Suprapubic skin (tissue), 4 donors: Measurements from ENCODE around the gene SPAG6. TPM values are rescaled to one million over a fixed set of nuclear protein-coding genes. Genes with fewer than 3 reads are reported as not detected.
A peak's percentile ranks its signal among the peaks of the same experiment; 100 is the strongest.

Source experiments
- DNase-seq, 2 donors: peaks; one replicate each; pipeline ENCODE4 v3.0.0-alpha.2; 2019; ENCODE audit warnings: low spot score in 2 of 2
- H3K27ac ChIP-seq: fragments of 200-600 bp; sonication (generic); one replicate; pipeline ENCODE4 v1.5.1; 2019
- H3K27me3 ChIP-seq: fragments of 200-600 bp; sonication (generic); one replicate; pipeline ENCODE4 v1.5.1; 2019
- H3K36me3 ChIP-seq: fragments of 200-600 bp; sonication (generic); one replicate; pipeline ENCODE4 v1.5.1; 2019
- H3K4me1 ChIP-seq: fragments of 200-600 bp; sonication (generic); one replicate; pipeline ENCODE4 v1.5.1; 2019
- H3K4me3 ChIP-seq: fragments of 200-600 bp; sonication (generic); one replicate; pipeline ENCODE4 v1.5.1; 2019; ENCODE audit warnings: mild to moderate bottlenecking
- H3K9me3 ChIP-seq: fragments of 200-600 bp; sonication (generic); one replicate; pipeline ENCODE4 v1.5.1; 2019
- CTCF ChIP-seq, 2 donors: fragments of 200-600 bp in 1 of 2; fragments of 450-650 bp in 1 of 2; sonication (generic) in 1 of 2; IDR thresholded peaks; one replicate each; pipeline ENCODE4 v1.5.1; 2016 to 2019; ENCODE audit warnings: antibody characterized with exemption in 2 of 2, mild to moderate bottlenecking in 1 of 2, moderate library complexity in 1 of 2
- EP300 ChIP-seq: sonication (generic); formaldehyde crosslinking; IDR thresholded peaks from one replicate; pipeline ENCODE4 v1.6.1; 2017; ENCODE audit warnings: antibody characterized with exemption
- POLR2A ChIP-seq, 2 donors: fragments of 450-650 bp; IDR thresholded peaks; one replicate each; pipeline ENCODE4 v1.6.1; 2017; ENCODE audit warnings: antibody characterized with exemption in 2 of 2, mild to moderate bottlenecking in 2 of 2, moderate library complexity in 2 of 2
- POLR2AphosphoS5 ChIP-seq, 3 donors: sonication (generic); formaldehyde crosslinking; IDR thresholded peaks; one replicate each; pipeline ENCODE4 v1.6.1; 2017; ENCODE audit warnings: antibody characterized with exemption in 3 of 3
- WGBS: methylation state at CpG from one replicate; pipeline ENCODE4 v1.1.5; 2018; 5-methylcytosine and 5-hydroxymethylcytosine counted together
- total RNA-seq, 4 donors: library from RNA; depleted of rRNA; stranded (reverse); fragments of >200 nt; gene quantifications; one replicate each; pipeline ENCODE4 v1.1.0, GENCODE V29; 2016

SPAG6 gene
- total RNA-seq, 4 donors from 2014 or later, result 0.34 to 1.1 (median 0.72) TPM; not detected in 1

GRCh38 chr10:22343731-22344130 is 1.6 kb upstream of the SPAG6 start:
- Histone ChIP-seq H3K4me3 (no peak overlapping the region), H3K27me3 (peaks cover 93% of the 10 kb centered on the region), H3K4me1 (peaks cover 21% of the 10 kb centered on the region), H3K36me3 (no peaks in the 10 kb centered on the region), H3K9me3 (no peaks in the 10 kb centered on the region), H3K27ac (no peak overlapping the region)
- DNase-seq, result no peak
- TF ChIP-seq EP300 (no peak), POLR2A (IDR thresholded peaks at IDR 0.05) (no peak), POLR2AphosphoS5 (IDR thresholded peaks at IDR 0.05) (no peak), CTCF (IDR thresholded peaks at IDR 0.05) (no peak)
- WGBS, result 22% methylated on average over 3 of the region's 3 CpGs

GRCh38 chr10:22344249-22344648 is 1.0 kb upstream of the SPAG6 start:
- no peak overlapping the region for H3K4me3 ChIP-seq
- DNase-seq, result no peak
- peaks cover 93% of the 10 kb centered on the region for H3K27me3 ChIP-seq
- TF ChIP-seq POLR2A (IDR thresholded peaks at IDR 0.05), result no peak
- no peak for TF ChIP-seq CTCF (IDR thresholded peaks at IDR 0.05)
- TF ChIP-seq EP300, result no peak
- no peak for TF ChIP-seq POLR2AphosphoS5 (IDR thresholded peaks at IDR 0.05)
- WGBS, result 41% methylated on average over 1 of the region's 1 CpG
- H3K9me3 ChIP-seq, result no peaks in the 10 kb centered on the region
- H3K36me3 ChIP-seq, result no peaks in the 10 kb centered on the region
- H3K27ac ChIP-seq, result no peak overlapping the region
- peaks cover 21% of the 10 kb centered on the region for H3K4me1 ChIP-seq

GRCh38 chr10:22344781-22345300 is 455 bp upstream of the SPAG6 start:
- Histone ChIP-seq H3K4me3 (peak overlapping the region; percentile 33), H3K4me1 (peaks cover 18% of the 10 kb centered on the region), H3K27ac (no peak overlapping the region), H3K9me3 (no peaks in the 10 kb centered on the region), H3K36me3 (no peaks in the 10 kb centered on the region), H3K27me3 (peaks cover 92% of the 10 kb centered on the region)
- TF ChIP-seq POLR2A (IDR thresholded peaks at IDR 0.05), result no peak
- no peak for TF ChIP-seq EP300
- no peak for TF ChIP-seq CTCF (IDR thresholded peaks at IDR 0.05)
- no peak for TF ChIP-seq POLR2AphosphoS5 (IDR thresholded peaks at IDR 0.05)
- 23% methylated on average over 9 of the region's 26 CpGs for WGBS
- DNase-seq, result no peak

- peaks cover 82% of the 10 kb centered on the region for H3K27me3 ChIP-seq
- peaks cover 11% of the 10 kb centered on the region for H3K4me1 ChIP-seq
Observed at GRCh38 chr10:22346096-22346661, 883 bp downstream of the SPAG6 start.

GRCh38 chr10:22349755-22350154 is 4.5 kb downstream of the SPAG6 start:
- WGBS, result 93% methylated on average over 1 of the region's 1 CpG
- no peak overlapping the region for H3K4me3 ChIP-seq
- H3K4me1 ChIP-seq, result peaks cover 6% of the 10 kb centered on the region
- peaks cover 59% of the 10 kb centered on the region for H3K27me3 ChIP-seq
- TF ChIP-seq EP300 (no peak), CTCF (IDR thresholded peaks at IDR 0.05) (no peak), POLR2A (IDR thresholded peaks at IDR 0.05) (no peak), POLR2AphosphoS5 (IDR thresholded peaks at IDR 0.05) (no peak)
- H3K36me3 ChIP-seq, result no peaks in the 10 kb centered on the region
- H3K9me3 ChIP-seq, result no peaks in the 10 kb centered on the region
- DNase-seq, result no peak
- no peak overlapping the region for H3K27ac ChIP-seq

More at GRCh38 chr10:22346096-22346661, 883 bp downstream of the SPAG6 start:
- Histone ChIP-seq H3K4me3 (no peak overlapping the region), H3K9me3 (no peaks in the 10 kb centered on the region), H3K36me3 (no peaks in the 10 kb centered on the region), H3K27ac (no peak overlapping the region)
- DNase-seq, result no peak
- 30% methylated on average over 8 of the region's 8 CpGs for WGBS
- TF ChIP-seq CTCF (IDR thresholded peaks at IDR 0.05) (no peak), POLR2A (IDR thresholded peaks at IDR 0.05) (no peak), POLR2AphosphoS5 (IDR thresholded peaks at IDR 0.05) (no peak), EP300 (no peak)
